ENCODE data around the gene CEBPB.

The CEBPB gene

GRCh38 chr20:50213531-50214106 lies 23.0 kb downstream of the CEBPB start:
- DNase-seq (ENCODE audit: low read depth in 2 of 2) = no peak

- DNase-seq (ENCODE audit: low read depth in 2 of 2) = no peak
Observed at GRCh38 chr20:50214226-50215024, 23.8 kb downstream of the CEBPB start.

DNA sequence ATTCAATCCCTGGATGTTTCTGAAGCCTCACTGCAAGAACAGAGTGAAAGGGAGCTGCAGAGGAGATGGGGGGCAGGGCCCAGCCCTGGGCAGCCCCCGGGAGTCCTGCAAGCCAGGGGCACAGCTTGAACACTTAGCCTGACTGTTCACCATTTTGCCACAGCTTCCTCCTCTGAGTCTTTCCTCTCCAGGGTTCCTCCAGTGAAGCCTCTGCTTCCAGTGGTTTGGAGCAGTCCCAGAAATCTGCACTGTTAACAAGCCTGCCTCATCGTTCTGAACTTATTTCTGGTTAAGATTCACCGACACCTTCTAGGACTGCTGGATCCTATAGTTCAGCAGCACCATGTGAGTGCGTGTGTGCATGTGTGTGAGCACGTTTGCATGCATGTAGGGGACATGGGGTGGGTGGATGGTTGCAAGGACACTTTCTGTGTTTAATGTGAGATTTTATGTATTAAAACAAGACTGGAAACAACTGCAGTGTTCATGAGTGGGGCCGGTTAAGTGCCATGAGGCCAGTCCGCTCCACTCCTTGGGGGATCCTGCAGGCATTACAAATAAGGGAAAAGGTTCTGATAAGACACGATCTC lies 24.6 kb downstream of the CEBPB start:
- DNase-seq (ENCODE audit: low read depth in 2 of 2) = no peak

DNA sequence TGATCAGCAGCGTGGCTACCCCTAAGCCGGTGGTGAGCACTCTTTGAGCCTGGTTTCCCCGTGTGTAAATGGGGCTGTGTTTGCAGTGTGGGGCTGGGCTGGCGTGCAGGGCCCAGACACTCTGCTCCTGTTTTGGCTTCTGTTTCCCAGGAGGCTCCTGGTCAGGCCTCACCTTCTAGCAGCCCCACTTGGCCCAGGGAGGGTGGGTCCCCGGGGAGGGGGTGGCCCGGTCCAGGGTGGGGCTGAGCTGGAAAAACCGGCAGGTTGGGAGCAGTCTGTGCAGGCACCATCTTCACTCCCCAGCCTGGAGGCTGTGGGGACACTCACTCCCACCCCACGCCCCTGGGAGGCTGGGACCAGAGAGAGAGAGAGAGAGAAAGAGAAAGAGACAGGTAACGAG lies 25.3 kb downstream of the CEBPB start:
- no peak for DNase-seq (ENCODE audit: low read depth in 2 of 2)

- no peak for DNase-seq (ENCODE audit: low read depth in 2 of 2)
Observed at GRCh38 chr20:50216543-50217206, 26.0 kb downstream of the CEBPB start.

GRCh38 chr20:50217207-50217949 lies 26.7 kb downstream of the CEBPB start:
- no peak for DNase-seq (ENCODE audit: low read depth in 2 of 2)

DNA sequence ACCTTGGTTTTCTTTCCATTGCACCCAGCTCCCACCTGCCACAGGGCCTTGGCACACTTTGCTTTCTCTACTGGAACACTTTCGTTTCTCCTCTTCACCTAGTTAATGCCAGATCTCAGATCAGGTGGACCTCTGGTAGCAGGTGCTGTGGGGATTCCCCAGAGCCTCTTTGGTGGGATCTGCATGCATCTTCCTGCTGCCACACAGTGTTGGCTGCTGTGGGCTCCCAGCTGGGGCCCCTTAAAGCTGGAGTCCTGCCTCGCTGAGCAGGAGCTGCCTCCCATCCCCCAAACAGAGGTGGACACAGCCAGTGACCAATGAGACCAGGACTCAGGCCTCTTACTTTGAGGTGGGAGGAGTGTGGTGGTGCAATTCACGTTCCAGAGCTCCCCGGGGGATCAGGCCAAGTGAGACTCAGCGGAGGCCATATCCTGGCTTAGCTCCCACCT lies 28.4 kb downstream of the CEBPB start:
- DNase-seq (ENCODE audit: low read depth in 2 of 2) = no peak

DNA sequence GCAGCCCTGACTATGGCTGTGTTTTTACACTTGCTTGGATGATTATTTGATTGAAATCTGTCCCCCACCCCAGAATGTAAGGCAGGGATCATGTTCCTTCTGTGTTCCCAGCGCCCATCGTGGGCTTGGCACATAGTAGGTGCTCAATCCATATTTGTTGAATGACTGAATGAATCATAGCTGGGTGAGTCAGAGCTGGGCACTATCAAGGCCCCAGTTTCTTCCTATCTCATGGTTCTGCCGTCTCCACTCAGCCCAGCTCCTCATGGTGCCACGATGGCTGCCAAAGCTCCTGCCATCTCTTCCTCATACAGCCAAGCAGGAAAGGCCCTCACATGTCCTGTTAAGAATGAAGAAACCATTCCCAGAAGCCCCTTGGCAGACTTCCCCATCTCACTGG lies 29.0 kb downstream of the CEBPB start:
- no peak for DNase-seq (ENCODE audit: low read depth in 2 of 2)

DNA sequence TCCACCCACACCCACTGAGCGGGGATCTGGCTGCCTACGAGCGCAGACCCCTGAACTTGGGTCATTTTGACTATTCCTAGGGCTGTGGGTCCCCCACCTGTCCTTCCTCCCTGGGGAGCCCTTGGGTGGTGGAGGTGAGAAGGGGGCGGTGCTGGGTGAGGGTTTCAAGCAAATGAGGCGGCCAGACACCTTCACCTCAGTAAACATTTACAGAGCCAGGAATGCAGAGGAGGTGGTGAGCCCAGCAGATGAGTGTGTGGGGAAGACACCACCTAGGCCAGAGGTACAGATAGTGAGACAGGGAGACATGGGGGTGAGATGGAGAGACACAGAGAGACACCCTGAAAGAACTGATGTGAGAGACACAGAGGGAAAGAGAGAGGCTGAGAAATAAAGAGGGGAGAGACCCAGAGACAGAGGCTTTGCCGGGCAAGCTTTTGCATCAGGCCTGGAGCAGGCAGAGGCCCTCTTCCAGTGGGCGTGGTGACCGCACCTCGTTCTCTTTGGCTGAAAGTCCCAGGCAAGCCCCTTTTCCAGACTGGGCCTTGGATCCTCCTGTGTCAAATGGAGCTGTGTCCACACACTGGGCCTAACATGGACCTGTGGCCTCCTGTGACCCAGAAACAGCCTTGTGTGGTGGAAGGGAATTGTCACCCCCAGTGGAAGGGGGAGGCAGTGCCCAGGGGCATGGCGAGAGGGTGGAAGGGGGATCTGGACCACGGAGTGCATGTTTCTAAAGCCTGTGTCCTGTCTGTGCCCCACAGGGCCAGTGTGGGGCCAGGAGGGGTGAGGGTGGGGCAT lies 29.7 kb downstream of the CEBPB start:
- no peak for DNase-seq (ENCODE audit: low read depth in 2 of 2)

GRCh38 chr20:50220894-50221365 lies 30.3 kb downstream of the CEBPB start:
- no peak for DNase-seq (ENCODE audit: low read depth in 2 of 2)

DNA sequence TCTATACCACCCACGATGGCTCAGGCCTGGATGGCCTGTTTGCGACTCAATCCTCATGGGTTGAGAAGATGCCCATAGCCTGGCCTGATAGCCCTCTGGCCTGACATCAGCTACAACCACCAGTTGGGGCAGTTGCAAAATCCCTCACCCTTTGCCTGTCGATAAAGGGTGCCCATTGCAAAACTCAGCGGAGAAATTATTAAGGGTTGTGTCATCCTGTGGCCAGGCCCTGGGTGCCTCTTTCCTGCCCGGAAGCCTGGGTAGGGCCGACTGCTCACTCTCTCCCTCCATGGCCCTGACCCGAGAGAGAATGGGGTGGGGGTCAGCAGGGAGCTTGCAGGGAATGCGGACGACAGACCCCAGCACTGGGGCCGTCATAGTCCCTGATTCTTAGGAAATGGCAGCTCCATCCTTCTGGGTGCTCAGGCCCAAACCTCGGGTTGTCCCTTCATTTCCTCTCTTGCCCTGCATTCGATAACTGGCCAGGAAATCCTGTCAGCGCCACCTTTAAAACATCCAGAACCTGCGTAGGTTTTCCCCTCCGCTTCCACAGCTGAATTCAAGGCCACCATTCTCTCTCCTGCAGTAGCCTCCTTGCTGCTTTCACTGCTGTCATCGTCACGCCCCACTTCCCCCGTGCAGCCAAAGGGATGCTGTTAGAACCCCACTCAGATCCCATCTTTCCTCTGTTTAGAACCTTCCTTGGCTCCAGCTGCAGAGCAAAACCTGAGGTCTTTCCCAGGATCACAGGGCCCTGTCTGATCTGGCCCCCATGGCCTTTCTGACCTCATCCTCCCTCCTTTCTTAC lies 31.1 kb downstream of the CEBPB start:
- no peak for DNase-seq (ENCODE audit: low read depth in 2 of 2)

- DNase-seq (ENCODE audit: low read depth in 2 of 2) = no peak
Observed at GRCh38 chr20:50222309-50223038, 31.8 kb downstream of the CEBPB start.

GRCh38 chr20:50223039-50224005 lies 32.7 kb downstream of the CEBPB start:
- DNase-seq (ENCODE audit: low read depth in 2 of 2) = no peak

DNA sequence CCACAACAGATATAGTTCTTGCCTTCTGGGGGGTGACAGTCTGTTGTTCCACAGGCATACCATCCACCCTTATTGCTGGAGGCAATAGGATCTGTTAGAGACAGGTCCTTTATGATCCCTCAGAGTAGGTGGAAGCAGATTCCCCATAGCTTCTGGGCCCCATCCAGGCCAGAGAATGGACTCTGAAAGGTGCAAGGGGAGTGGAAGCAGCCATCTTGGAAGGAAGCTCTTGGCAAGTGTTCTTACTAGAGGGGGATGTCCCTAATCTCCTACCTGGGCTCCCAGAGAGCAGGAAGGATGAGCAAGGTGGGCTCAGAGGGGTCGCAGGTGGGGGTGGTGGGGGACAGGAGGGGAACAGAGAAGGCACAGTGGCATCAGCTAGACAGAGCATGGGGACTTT lies 33.4 kb downstream of the CEBPB start:
- no peak for DNase-seq (ENCODE audit: low read depth in 2 of 2)

- DNase-seq (ENCODE audit: low read depth in 2 of 2) = no peak
Observed at GRCh38 chr20:50224531-50225255, 34.1 kb downstream of the CEBPB start.

DNA sequence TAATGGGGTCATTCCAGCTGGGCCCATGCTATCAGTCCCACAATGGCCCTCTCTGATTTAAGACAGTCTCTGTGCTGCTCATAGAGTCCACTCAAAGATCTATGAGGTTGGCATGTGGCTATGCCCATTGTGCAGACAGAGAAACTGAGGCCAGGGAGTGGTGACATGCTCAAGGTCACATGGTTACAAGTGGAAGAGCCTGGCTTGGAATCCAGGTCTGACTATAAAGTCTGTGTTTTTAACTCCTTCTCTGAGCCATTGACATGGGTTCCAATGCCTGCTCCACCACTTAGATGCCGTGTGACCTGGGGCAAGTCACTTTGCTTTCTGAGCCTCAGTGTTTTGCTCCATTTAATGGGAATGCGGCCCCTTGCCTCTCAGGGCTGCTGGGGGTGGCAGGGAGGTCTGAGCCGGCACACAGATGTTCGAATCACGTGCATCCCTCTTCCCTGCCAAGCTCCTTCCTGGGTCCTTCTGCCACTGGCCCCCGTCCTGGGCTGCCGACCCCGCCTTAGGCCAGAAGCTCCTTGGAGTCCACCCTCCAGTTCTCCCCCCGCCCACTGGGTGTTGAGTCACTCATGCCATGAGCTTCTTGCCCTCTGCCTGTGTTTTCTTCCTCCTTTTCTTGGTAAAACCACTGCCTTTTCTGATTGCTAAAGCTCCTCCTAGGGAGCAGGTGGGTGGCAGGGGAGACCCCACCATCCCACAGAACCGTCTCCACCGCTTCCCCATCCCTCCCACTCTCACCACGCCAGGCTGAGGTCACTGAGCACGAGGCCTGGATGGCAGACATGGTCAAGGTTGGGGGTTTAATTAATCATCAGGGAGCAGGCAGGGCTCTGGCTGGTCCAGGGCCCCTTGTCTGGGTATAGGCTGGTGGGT lies 35.7 kb downstream of the CEBPB start:
- peak; percentile 4 to 16 for DNase-seq (ENCODE audit: low read depth in 2 of 2)

All from stimulated activated CD4-positive, alpha-beta T cell treated with anti-CD3 and anti-CD28 coated beads, Interleukin-15, amount 100 ng/mL, for 48 hours (primary cell).